Upper lobe of left lung (tissue), 6 donors: ENCODE measurements around the gene RBMS1. TPM values are rescaled to one million over a fixed set of nuclear protein-coding genes. Genes with fewer than 3 reads are reported as not detected.

Experiments used
- ATAC-seq, 2 donors: fragments of 200-7000 bp; cut with Tn5 transposase; one replicate each; pipeline ENCODE4 v1.9.1; 2022; ENCODE audit warnings: mild to moderate bottlenecking in 2 of 2, moderate library complexity in 2 of 2; ENCODE audit not compliant: low FRiP score in 2 of 2
- DNase-seq, 2 donors: peaks; one replicate each; pipeline ENCODE4 v3.0.0-alpha.2; 2019 to 2020
- H3K27ac ChIP-seq, 4 donors: fragments of 200-600 bp; sonication (generic); one replicate each; pipeline ENCODE4 v1.5.1; 2016 to 2019
- H3K27me3 ChIP-seq, 4 donors: fragments of 200-600 bp; sonication (generic); one replicate each; pipeline ENCODE4 v1.5.1; 2017 to 2019
- H3K36me3 ChIP-seq, 4 donors: fragments of 200-600 bp; sonication (generic); one replicate each; pipeline ENCODE4 v1.5.1; 2016 to 2019
- H3K4me1 ChIP-seq, 4 donors: fragments of 200-600 bp; sonication (generic); one replicate each; pipeline ENCODE4 v1.5.1; 2018 to 2019
- H3K4me3 ChIP-seq, 4 donors: fragments of 200-600 bp; sonication (generic); one replicate each; pipeline ENCODE4 v1.5.1; 2017 to 2019; ENCODE audit warnings: mild to moderate bottlenecking in 2 of 4, moderate library complexity in 1 of 4
- H3K9me3 ChIP-seq, 4 donors: fragments of 200-600 bp; sonication (generic); one replicate each; pipeline ENCODE4 v1.5.1; 2018 to 2019
- CTCF ChIP-seq, 6 experiments: fragments of 450-650 bp in 4 of 6; fragments of 200-600 bp in 2 of 6; sonication (generic) in 2 of 6; IDR thresholded peaks; one replicate each; pipeline ENCODE4 v1.5.1; 2016 to 2019; ENCODE audit warnings: antibody characterized with exemption in 6 of 6
- EP300 ChIP-seq, 4 donors: sonication (generic); formaldehyde crosslinking; IDR thresholded peaks; one replicate each; pipeline ENCODE4 v1.5.1; 2017; ENCODE audit warnings: antibody characterized with exemption in 4 of 4, control low read depth in 2 of 4
- POLR2A ChIP-seq, 4 donors: fragments of 450-650 bp; IDR thresholded peaks; one replicate each; pipeline ENCODE4 v1.5.1; 2016 to 2017; ENCODE audit warnings: antibody characterized with exemption in 4 of 4, mild to moderate bottlenecking in 2 of 4
- POLR2AphosphoS5 ChIP-seq, 2 donors: sonication (generic); formaldehyde crosslinking; IDR thresholded peaks; one replicate each; pipeline ENCODE4 v1.5.1; 2017; ENCODE audit warnings: antibody characterized with exemption in 2 of 2
- WGBS, 2 donors: methylation state at CpG; one replicate each; pipeline ENCODE4 v1.1.5; 2017 to 2018; 5-methylcytosine and 5-hydroxymethylcytosine counted together
- total RNA-seq, 6 donors: library from RNA; depleted of rRNA in 4 of 6; stranded (reverse); fragments of >200 nt in 4 of 6; gene quantifications; one replicate each; pipeline versions ENCODE4 v1.1.0 to v1.2.1, GENCODE V29; 2016 to 2021
- donor health status: DM: no; HTN: no; CAD: no; lungs with moderate emphysema.
- donor health status: DM: no; HTN: yes; CAD: no; lungs with severe emphysema.

The RBMS1 gene
- total RNA-seq, 6 donors from 2014 or later: 81.3 to 125 (median 95.4) TPM

- WGBS, 2 donors: 62 to 74% methylated on average over 3 of the region's 3 CpGs
Observed at GRCh38 chr2:160232905-160233475, 260.6 kb downstream of the RBMS1 start.

GRCh38 chr2:160229591-160229990 lies 264.0 kb downstream of the RBMS1 start:
- Histone ChIP-seq H3K4me1 (peaks cover 0 to 20% (median 11%) of the 10 kb centered on the region in 4 donors), H3K4me3 (no peak overlapping the region), H3K27me3 (no peaks in the 10 kb centered on the region), H3K27ac (peak overlapping the region; percentile 13 to 75 (median 50)), H3K36me3 (no peaks in the 10 kb centered on the region), H3K9me3 (no peaks in the 10 kb centered on the region)
- DNase-seq (no peak), ATAC-seq (no peak)
- 88 to 91% methylated on average over 1 of the region's 1 CpG for WGBS, 2 donors
- TF ChIP-seq POLR2AphosphoS5 (IDR thresholded peaks at IDR 0.05) (no peak), EP300 (IDR thresholded peaks at IDR 0.05) (no peak), CTCF (IDR thresholded peaks at IDR 0.05) (no peak), POLR2A (IDR thresholded peaks at IDR 0.05) (no peak)

More at GRCh38 chr2:160232905-160233475, 260.6 kb downstream of the RBMS1 start:
- Histone ChIP-seq H3K27me3 (no peaks in the 10 kb centered on the region), H3K4me1 (peaks cover 0 to 9% (median 4%) of the 10 kb centered on the region in 4 donors), H3K36me3 (no peaks in the 10 kb centered on the region), H3K9me3 (no peaks in the 10 kb centered on the region), H3K27ac (peak overlapping the region; percentile 17 to 70 (median 63)), H3K4me3 (no peak overlapping the region)
- TF ChIP-seq POLR2A (IDR thresholded peaks at IDR 0.05) (no peak), EP300 (IDR thresholded peaks at IDR 0.05) (peak in 1 of 4 donors; percentile 25)
- DNase-seq (no peak), ATAC-seq (peak in 1 of 2 donors; percentile 34)

- 69 to 71% methylated on average over 5 of the region's 5 CpGs for WGBS, 2 donors
- Histone ChIP-seq H3K9me3 (no peaks in the 10 kb centered on the region), H3K36me3 (no peaks in the 10 kb centered on the region), H3K27ac (peak overlapping the region; percentile 69 to 77 (median 72)), H3K4me1 (peaks cover 0 to 26% (median 15%) of the 10 kb centered on the region in 4 donors), H3K4me3 (no peak overlapping the region), H3K27me3 (no peaks in the 10 kb centered on the region)
- peak in 3 of 4 donors; percentile 8 to 89 (median 70) for TF ChIP-seq EP300 (IDR thresholded peaks at IDR 0.05)
- no peak for TF ChIP-seq POLR2A (IDR thresholded peaks at IDR 0.05)
- DNase-seq (no peak), ATAC-seq (peak; percentile 52 to 60)
Observed at GRCh38 chr2:160228141-160228917, 265.3 kb downstream of the RBMS1 start.

GRCh38 chr2:160227293-160227915 lies 266.2 kb downstream of the RBMS1 start:
- Histone ChIP-seq H3K4me1 (peaks cover 2 to 29% (median 16%) of the 10 kb centered on the region in 4 donors), H3K9me3 (no peaks in the 10 kb centered on the region), H3K27me3 (no peaks in the 10 kb centered on the region), H3K4me3 (no peak overlapping the region), H3K27ac (peak overlapping the region; percentile 69 to 77 (median 72)), H3K36me3 (no peaks in the 10 kb centered on the region)
- TF ChIP-seq CTCF (IDR thresholded peaks at IDR 0.05): no peak
- no peak for TF ChIP-seq POLR2AphosphoS5 (IDR thresholded peaks at IDR 0.05)
- TF ChIP-seq EP300 (IDR thresholded peaks at IDR 0.05): no peak
- TF ChIP-seq POLR2A (IDR thresholded peaks at IDR 0.05): no peak
- 50 to 56% methylated on average over 5 of the region's 5 CpGs for WGBS, 2 donors
- DNase-seq (no peak), ATAC-seq (no peak)

- Histone ChIP-seq H3K9me3 (no peaks in the 10 kb centered on the region), H3K27ac (peak overlapping the region in 2 of 4 donors; percentile 26 to 35), H3K4me3 (no peak overlapping the region), H3K4me1 (peaks cover 6 to 39% (median 21%) of the 10 kb centered on the region in 4 donors), H3K36me3 (no peaks in the 10 kb centered on the region), H3K27me3 (no peaks in the 10 kb centered on the region)
- no peak for ATAC-seq
- TF ChIP-seq CTCF (IDR thresholded peaks at IDR 0.05): no peak
- no peak for TF ChIP-seq POLR2A (IDR thresholded peaks at IDR 0.05)
- no peak for TF ChIP-seq POLR2AphosphoS5 (IDR thresholded peaks at IDR 0.05)
- no peak for TF ChIP-seq EP300 (IDR thresholded peaks at IDR 0.05)
- DNase-seq: no peak
- WGBS, 2 donors: 77 to 96% methylated on average over 4 to 5 of the region's 5 CpGs
Observed at GRCh38 chr2:160226367-160226766, 267.2 kb downstream of the RBMS1 start.
